H1 (cell line): ENCODE measurements around the gene ZBP1.

ENCODE experiments used
- CBX5 ChIP-seq: fragments of 300-800, 300-1000 bp; sonication (generic); IDR thresholded peaks from 2 replicates; pipeline ENCODE4 v1.7.1; 2016; ENCODE audit warnings: antibody characterized with exemption, low read length, low read depth
- CTBP2 ChIP-seq: IDR thresholded peaks from 2 replicates; pipeline ENCODE4 v1.7.0; 2011; ENCODE audit warnings: borderline replicate concordance, mild to moderate bottlenecking, moderate library complexity, mixed read lengths, low read length; ENCODE audit not compliant: insufficient read depth, insufficient read length
- EGR1 ChIP-seq: IDR thresholded peaks from 2 replicates; pipeline ENCODE4 v1.6.1; 2011; ENCODE audit warnings: low read depth, low read length, borderline replicate concordance
- EP300 ChIP-seq, 2 experiments: IDR thresholded peaks; 1 replicate in 1 of 2; 2 replicates in 1 of 2; pipeline ENCODE4 v1.6.1; 2011 to 2012; ENCODE audit warnings: low read depth in 2 of 2, low read length in 2 of 2, mild to moderate bottlenecking in 2 of 2, borderline replicate concordance in 1 of 2, inconsistent platforms in 1 of 2, moderate library complexity in 1 of 2
- EZH2 ChIP-seq: fragments of 200-600 bp; sonication (generic); IDR thresholded peaks from 2 replicates; pipeline ENCODE4 v1.7.1; 2012; ENCODE audit warnings: low read depth, mild to moderate bottlenecking, moderate library complexity, low read length, inconsistent platforms; ENCODE audit not compliant: severe bottlenecking
- KDM1A ChIP-seq: fragments of 200-600, 300-600 bp; sonication (generic); IDR thresholded peaks from 2 replicates; pipeline ENCODE4 v1.7.1; 2016; ENCODE audit warnings: mild to moderate bottlenecking, low read length, borderline replicate concordance
- KDM5A ChIP-seq: fragments of 200-600 bp; IDR thresholded peaks from 2 replicates; pipeline ENCODE4 v1.7.1; 2012; ENCODE audit warnings: mild to moderate bottlenecking, low read length, inconsistent platforms, mixed read lengths
- NRF1 ChIP-seq: IDR thresholded peaks from 2 replicates; pipeline ENCODE4 v1.6.1; 2011; ENCODE audit warnings: mild to moderate bottlenecking, low read depth, low read length, improper control_type of control experiment
- RFX5 ChIP-seq: IDR thresholded peaks from 2 replicates; pipeline ENCODE4 v1.6.1; 2011; ENCODE audit warnings: low read depth, low read length, improper control_type of control experiment, borderline replicate concordance
- SUZ12 ChIP-seq: fragments of 200-600 bp; sonication (generic); IDR thresholded peaks from 2 replicates; pipeline ENCODE4 v1.6.1; 2012; ENCODE audit warnings: mild to moderate bottlenecking, inconsistent platforms, low read length, moderate library complexity, mixed read lengths
- TAF1 ChIP-seq: IDR thresholded peaks from 2 replicates; pipeline ENCODE4 v1.6.1; 2011; ENCODE audit warnings: mild to moderate bottlenecking, low read depth, low read length
- TCF12 ChIP-seq: IDR thresholded peaks from 2 replicates; pipeline ENCODE4 v1.6.1; 2011; ENCODE audit warnings: low read depth, mild to moderate bottlenecking, low read length
- TF ChIP-seq, protein P1 (sequence below), 3 experiments: IDR thresholded peaks; 1 replicate in 2 of 3; 2 replicates in 1 of 3; pipeline versions ENCODE4 v1.5.1 to v1.6.1; 2011; ENCODE audit warnings: low read length in 3 of 3, mild to moderate bottlenecking in 3 of 3, inconsistent platforms in 2 of 3, low read depth in 1 of 3, moderate library complexity in 1 of 3; ENCODE audit not compliant: insufficient read depth in 1 of 3; ENCODE audit errors: control extremely low read depth in 1 of 3

DNA sequence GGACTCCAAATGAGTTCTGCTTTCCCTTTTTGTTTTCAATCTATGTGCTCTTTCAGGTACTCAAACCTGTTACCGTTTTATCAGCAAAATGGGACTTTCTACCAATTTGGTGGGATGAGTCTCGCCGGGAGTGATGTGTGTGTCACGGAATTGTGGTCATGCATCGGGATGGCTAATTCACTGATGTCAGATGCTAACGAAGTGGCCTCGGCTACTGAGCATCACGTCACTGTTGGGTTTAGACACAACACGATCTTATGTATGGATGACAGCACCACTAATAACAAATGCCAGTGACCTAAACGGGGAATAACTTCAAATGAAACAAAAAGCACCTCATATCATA, 61.0 kb downstream of the ZBP1 start:
- TF ChIP-seq EGR1 (no peak), SUZ12 (no peak), TCF12 (no peak), KDM5A (no peak), RFX5 (no peak), EP300 (IDR thresholded peaks at IDR 0.05; ENCODE audit: borderline replicate concordance in 1 of 2, low read depth in 2 of 2, low read length in 2 of 2) (no peak), TAF1 (no peak), CTBP2 (no peak), EZH2 (no peak), KDM1A (no peak), NRF1 (no peak), CBX5 (no peak)
- TF ChIP-seq, protein P1, sequence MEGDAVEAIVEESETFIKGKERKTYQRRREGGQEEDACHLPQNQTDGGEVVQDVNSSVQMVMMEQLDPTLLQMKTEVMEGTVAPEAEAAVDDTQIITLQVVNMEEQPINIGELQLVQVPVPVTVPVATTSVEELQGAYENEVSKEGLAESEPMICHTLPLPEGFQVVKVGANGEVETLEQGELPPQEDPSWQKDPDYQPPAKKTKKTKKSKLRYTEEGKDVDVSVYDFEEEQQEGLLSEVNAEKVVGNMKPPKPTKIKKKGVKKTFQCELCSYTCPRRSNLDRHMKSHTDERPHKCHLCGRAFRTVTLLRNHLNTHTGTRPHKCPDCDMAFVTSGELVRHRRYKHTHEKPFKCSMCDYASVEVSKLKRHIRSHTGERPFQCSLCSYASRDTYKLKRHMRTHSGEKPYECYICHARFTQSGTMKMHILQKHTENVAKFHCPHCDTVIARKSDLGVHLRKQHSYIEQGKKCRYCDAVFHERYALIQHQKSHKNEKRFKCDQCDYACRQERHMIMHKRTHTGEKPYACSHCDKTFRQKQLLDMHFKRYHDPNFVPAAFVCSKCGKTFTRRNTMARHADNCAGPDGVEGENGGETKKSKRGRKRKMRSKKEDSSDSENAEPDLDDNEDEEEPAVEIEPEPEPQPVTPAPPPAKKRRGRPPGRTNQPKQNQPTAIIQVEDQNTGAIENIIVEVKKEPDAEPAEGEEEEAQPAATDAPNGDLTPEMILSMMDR (IDR thresholded peaks at IDR 0.05; ENCODE audit: control extremely low read depth in 1 of 3, insufficient read depth in 1 of 3, low read depth in 1 of 3, low read length in 3 of 3): no peak
